Endodermal cell (in vitro differentiated cells): ENCODE measurements around the gene CSRNP2. TPM values are rescaled to one million over a fixed set of nuclear protein-coding genes. Genes with fewer than 3 reads are reported as not detected.

Experiments
- DNase-seq: peaks from one replicate; pipeline ENCODE4 v3.0.0-alpha.2; 2017
- H3K27ac ChIP-seq: 2 replicates; pipeline ENCODE4 v1.5.1; 2013; ENCODE audit warnings: mild to moderate bottlenecking, low read depth, low read length, moderate library complexity
- H3K27me3 ChIP-seq: 2 replicates; pipeline ENCODE4 v1.6.1; 2013; ENCODE audit warnings: mild to moderate bottlenecking, low read length, moderate library complexity; ENCODE audit not compliant: insufficient read depth, control insufficient read depth, poor library complexity, severe bottlenecking
- H3K36me3 ChIP-seq: 2 replicates; pipeline ENCODE4 v1.7.0; 2013; ENCODE audit warnings: mild to moderate bottlenecking, low read length, moderate library complexity; ENCODE audit not compliant: control insufficient read depth, insufficient read depth
- H3K4me1 ChIP-seq: one replicate; pipeline ENCODE4 v1.7.0; 2013; ENCODE audit warnings: low read length; ENCODE audit not compliant: control insufficient read depth, insufficient read depth
- H3K4me3 ChIP-seq: 2 replicates; pipeline ENCODE4 v1.5.1; 2013; ENCODE audit warnings: mild to moderate bottlenecking, low read length, moderate library complexity
- H3K9ac ChIP-seq: 2 replicates; pipeline ENCODE4 v1.6.1; 2013; ENCODE audit warnings: mild to moderate bottlenecking, low read length, moderate library complexity; ENCODE audit not compliant: poor library complexity, severe bottlenecking; ENCODE audit errors: extremely low read depth
- H3K9me3 ChIP-seq: 2 replicates; pipeline ENCODE4 v1.6.1; 2013; ENCODE audit warnings: mild to moderate bottlenecking, low read length, moderate library complexity; ENCODE audit not compliant: control insufficient read depth
- H3K27ac Mint-ChIP-seq: 2 replicates; pipeline ENCODE4 v1.8.0; 2020; ENCODE audit warnings: mixed read lengths
- H3K27me3 Mint-ChIP-seq: 2 replicates; pipeline ENCODE4 v1.8.0; 2021; ENCODE audit warnings: mild to moderate bottlenecking, mixed read lengths; ENCODE audit not compliant: insufficient read depth
- H3K36me3 Mint-ChIP-seq: 2 replicates; pipeline ENCODE4 v1.8.0; 2020; ENCODE audit warnings: low read depth, mixed read lengths
- H3K4me1 Mint-ChIP-seq: 2 replicates; pipeline ENCODE4 v1.8.0; 2020; ENCODE audit warnings: mixed read lengths
- H3K4me3 Mint-ChIP-seq: 2 replicates; pipeline ENCODE4 v1.8.0; 2020; ENCODE audit warnings: mild to moderate bottlenecking, moderate library complexity, mixed read lengths
- H3K9me3 Mint-ChIP-seq: 2 replicates; pipeline ENCODE4 v1.8.0; 2020; ENCODE audit warnings: mild to moderate bottlenecking, mixed read lengths
- CTCF ChIP-seq: fragments of 200-600 bp; sonication (generic); conservative IDR thresholded peaks from 2 replicates; pipeline ENCODE4 v1.5.0; 2021; ENCODE audit warnings: antibody characterized with exemption, mild to moderate bottlenecking
- WGBS, 2 experiments: methylation state at CpG; one replicate each; pipeline versions ENCODE4 v1.1.5 to v1.1.7; 2013; ENCODE audit warnings: missing lambda C conversion rate in 2 of 2, mixed read lengths in 1 of 2; ENCODE audit not compliant: insufficient coverage in 1 of 2, insufficient read length in 1 of 2; 5-methylcytosine and 5-hydroxymethylcytosine counted together
- total RNA-seq, 2 donors: library from RNA; stranded (reverse); fragmentation: NEBNext Ultra II Directional in 1 of 2; extraction: Animal tissue kit (Norgen Biotek cat#: 25700) in 1 of 2; gene quantifications; 2 replicates in 1 of 2; 3 replicates in 1 of 2; pipeline ENCODE4 v1.2.1, GENCODE V29; 2021

CSRNP2 gene
- total RNA-seq, 2 donors from 2014 or later: 45.7 to 52.1 TPM

- Histone ChIP-seq H3K36me3 (peaks cover under 1% of the 10 kb centered on the region), H3K4me1 (no peaks in the 10 kb centered on the region), H3K27ac (no peak overlapping the region), H3K4me3 (no peak overlapping the region), H3K27me3 (no peaks in the 10 kb centered on the region), H3K9me3 (no peaks in the 10 kb centered on the region), H3K9ac (no peak overlapping the region)
- TF ChIP-seq CTCF: no peak
- H3K36me3 Mint-ChIP-seq: peaks cover 6% of the 10 kb centered on the region
- 94% methylated on average over 7 of the region's 7 CpGs for WGBS, 2 experiments
- no peaks in the 10 kb centered on the region for H3K9me3 Mint-ChIP-seq
- no peak for DNase-seq
- H3K4me3 Mint-ChIP-seq: no peak overlapping the region
- peaks cover 15% of the 10 kb centered on the region for H3K4me1 Mint-ChIP-seq
- no peaks in the 10 kb centered on the region for H3K27me3 Mint-ChIP-seq
- no peak overlapping the region for H3K27ac Mint-ChIP-seq
Observed at GRCh38 chr12:51013441-51013840, 70.0 kb downstream of the CSRNP2 start.

GRCh38 chr12:51012570-51013236 is 70.7 kb downstream of the CSRNP2 start:
- Histone ChIP-seq H3K27me3 (no peaks in the 10 kb centered on the region), H3K27ac (no peak overlapping the region), H3K4me3 (no peak overlapping the region), H3K36me3 (peaks cover 8% of the 10 kb centered on the region), H3K9me3 (no peaks in the 10 kb centered on the region), H3K9ac (no peak overlapping the region), H3K4me1 (no peaks in the 10 kb centered on the region)
- Mint-ChIP-seq H3K36me3 (peaks cover 13% of the 10 kb centered on the region), H3K4me3 (no peak overlapping the region), H3K4me1 (peaks cover 15% of the 10 kb centered on the region), H3K9me3 (no peaks in the 10 kb centered on the region), H3K27ac (no peak overlapping the region), H3K27me3 (no peaks in the 10 kb centered on the region)
- no peak for TF ChIP-seq CTCF
- DNase-seq: no peak
- 84 to 95% methylated on average over 2 to 4 of the region's 5 CpGs for WGBS, 2 experiments

- TF ChIP-seq CTCF: no peak
- H3K9ac ChIP-seq: no peak overlapping the region
- H3K27me3 Mint-ChIP-seq: no peaks in the 10 kb centered on the region
- 85 to 88% methylated on average over 4 of the region's 4 CpGs for WGBS, 2 experiments
- no peaks in the 10 kb centered on the region for H3K4me1 ChIP-seq
- H3K27ac ChIP-seq: no peak overlapping the region
- H3K36me3 ChIP-seq: peaks cover 15% of the 10 kb centered on the region
- H3K4me3 ChIP-seq: no peak overlapping the region
- no peaks in the 10 kb centered on the region for H3K27me3 ChIP-seq
- H3K36me3 Mint-ChIP-seq: peaks cover 20% of the 10 kb centered on the region
- no peaks in the 10 kb centered on the region for H3K9me3 Mint-ChIP-seq
- H3K27ac Mint-ChIP-seq: no peak overlapping the region
- no peaks in the 10 kb centered on the region for H3K9me3 ChIP-seq
- no peak overlapping the region for H3K4me3 Mint-ChIP-seq
- no peak for DNase-seq
- peaks cover 15% of the 10 kb centered on the region for H3K4me1 Mint-ChIP-seq
Observed at GRCh38 chr12:51011955-51012354, 71.4 kb downstream of the CSRNP2 start.

Other genes with a start within 250 kb of the CSRNP2 start
- not detected for gene TMPRSS12, start 240.7 kb downstream of the CSRNP2 start, total RNA-seq
- not detected for gene HIGD1C, start 131.1 kb downstream of the CSRNP2 start, total RNA-seq
- gene SLC11A2, start 57.2 kb downstream of the CSRNP2 start, total RNA-seq: 10 to 100 TPM; 74.3 to 99.1 TPM
- 10 to 100 TPM; 34.8 to 40.2 TPM for gene LETMD1, start 35.3 kb downstream of the CSRNP2 start, total RNA-seq
- 10 to 100 TPM; 44.1 to 47.2 TPM for gene TFCP2, start 89.5 kb upstream of the CSRNP2 start, total RNA-seq
- gene POU6F1, start 134.5 kb upstream of the CSRNP2 start, total RNA-seq: 10 to 100 TPM; 11.4 to 16.4 TPM
- gene DAZAP2, start 155.2 kb upstream of the CSRNP2 start, total RNA-seq: 10 to 100 TPM; 31.5 to 42.7 TPM
- gene SMAGP, start 186.8 kb upstream of the CSRNP2 start, total RNA-seq: 10 to 100 TPM; 43.5 to 61.2 TPM
- gene BIN2, start 240.6 kb upstream of the CSRNP2 start, total RNA-seq: not detected